GM21390 (cell line): ENCODE results near the gene CENPA.

Experiments
- ATAC-seq: cut with Tn5 transposase; IDR thresholded peaks from one replicate; pipeline ENCODE4 v1.9.1; 2021; ENCODE audit not compliant: unreplicated experiment

Gene CENPA

DNA sequence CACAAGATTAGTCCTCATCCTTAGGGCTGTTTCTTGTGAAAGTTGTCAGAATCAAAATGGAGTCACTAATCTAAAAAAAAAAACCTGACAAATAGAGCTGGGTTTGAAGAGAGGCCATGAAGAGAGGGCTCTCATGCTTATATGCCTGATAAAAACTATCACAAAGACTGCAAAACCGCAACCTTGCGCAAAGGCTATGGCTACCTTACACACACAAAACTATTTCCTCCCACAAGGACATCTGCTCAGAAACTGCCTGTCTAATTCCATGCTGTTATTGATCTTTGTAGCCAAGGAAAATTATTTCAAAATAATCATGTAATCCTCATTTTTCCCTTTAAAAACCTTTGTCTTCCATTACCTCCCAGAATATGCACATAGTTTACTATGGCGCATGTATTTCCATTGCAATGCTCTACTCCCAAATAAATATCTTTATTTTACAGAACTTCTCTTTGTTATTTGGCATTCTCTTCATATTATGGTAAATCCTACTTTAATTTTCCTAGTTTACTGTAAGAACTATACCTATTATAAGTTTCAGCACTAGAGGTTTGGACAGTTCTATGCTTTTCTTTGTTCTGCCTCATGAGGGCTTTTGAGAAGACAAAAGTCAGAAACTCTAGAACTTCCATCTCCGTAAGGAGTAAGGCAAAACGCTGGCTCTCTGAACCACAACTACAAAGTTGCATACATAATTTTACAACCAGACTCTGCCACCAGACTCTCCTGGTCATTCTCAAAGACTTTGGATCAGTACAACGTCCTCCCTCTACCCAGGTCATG, 52.5 kb downstream of the CENPA start:
- ATAC-seq: no peak

DNA sequence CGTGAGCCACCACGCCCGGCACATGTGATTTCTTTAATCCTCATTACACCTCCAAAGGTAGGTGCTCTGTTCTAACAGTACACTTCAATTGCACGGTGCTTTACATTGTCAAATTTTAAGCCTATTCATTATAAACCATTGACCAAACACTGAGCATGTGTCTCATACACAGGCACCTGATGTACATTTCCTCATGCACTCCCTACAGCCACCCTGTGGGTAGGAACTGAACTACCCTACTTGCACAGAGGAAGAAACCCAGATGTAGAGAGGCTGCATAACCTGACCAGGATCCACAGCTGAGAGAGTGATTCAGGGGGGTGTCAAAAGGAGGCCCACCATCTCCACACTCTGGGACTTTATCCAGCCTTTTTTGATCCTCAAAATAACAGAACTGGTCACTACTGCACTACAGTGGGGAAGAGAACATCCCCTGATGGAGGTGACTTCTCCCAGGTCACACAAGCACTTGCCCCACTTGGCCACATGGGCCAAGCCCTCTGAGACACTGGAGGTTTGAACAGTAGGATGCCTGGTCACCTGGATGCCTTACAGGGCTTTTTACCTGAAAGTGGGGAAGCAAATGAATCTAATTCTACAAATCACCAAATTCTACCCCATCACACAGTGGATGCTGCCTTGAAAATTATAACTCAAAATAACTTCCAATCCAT, 55.2 kb downstream of the CENPA start:
- no peak for ATAC-seq

DNA sequence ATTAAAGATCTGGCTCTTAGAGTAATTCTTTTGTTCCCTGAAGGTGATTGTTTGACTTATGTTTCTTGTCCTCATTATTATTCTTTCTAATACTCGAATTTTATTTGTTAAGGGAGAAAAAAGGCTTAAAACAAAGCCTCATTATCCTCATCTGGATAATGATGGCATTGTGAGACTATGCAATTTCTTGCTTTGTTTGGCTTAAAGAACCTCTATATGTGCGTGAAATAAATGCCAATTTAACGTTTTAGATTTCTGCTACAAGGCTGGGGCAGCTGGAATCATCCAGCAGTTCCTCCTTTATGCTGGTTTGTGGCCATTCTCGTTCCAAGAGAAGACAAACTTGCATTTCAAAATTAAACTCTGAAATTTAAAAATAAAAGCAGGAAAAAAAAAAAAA, 57.2 kb downstream of the CENPA start:
- ATAC-seq: no peak
